DMS153 treated with DMSO at 0.1 percent for 48 hours (cell line): Measurements from ENCODE around the gene ZFC3H1.
"Not testable (repeated sequence)": the region's sequence is repeated elsewhere in the genome, so short reads cannot be mapped to it uniquely, and the experiment has no call there.

Experiments
- DNase-seq: peaks from one replicate; lab custom pipeline; 2025; ENCODE audit not compliant: unreplicated experiment; lab: John Stamatoyannopoulos, UW

The ZFC3H1 gene

GRCh38 chr12:71663561-71664410 lies at the start of gene ZFC3H1, which contains the start of gene THAP2:
Gene ZFC3H1, minus strand, starts transcription at chr12:71663848. Its CDS starts 238 bp downstream, at chr12:71663610.
Gene THAP2, plus strand, starts transcription at chr12:71664301. Its CDS starts 209 bp downstream, at chr12:71664510.
- DNase-seq = peak; percentile 98

GRCh38 chr12:71710276-71711125 lies 46.9 kb upstream of the ZFC3H1 start:
- no peak for DNase-seq

- DNase-seq = no peak
Measured at GRCh38 chr12:71708658-71709057, 45.0 kb upstream of the ZFC3H1 start.

- DNase-seq = no peak
Measured at GRCh38 chr12:71704920-71705319, 41.3 kb upstream of the ZFC3H1 start.

GRCh38 chr12:71703206-71703605 lies 39.6 kb upstream of the ZFC3H1 start:
- no peak for DNase-seq

- no peak for DNase-seq
Measured at GRCh38 chr12:71702590-71702989, 38.9 kb upstream of the ZFC3H1 start.

GRCh38 chr12:71702181-71702580 lies 38.5 kb upstream of the ZFC3H1 start:
- DNase-seq = not testable (repeated sequence)

GRCh38 chr12:71695782-71696181 lies 32.1 kb upstream of the ZFC3H1 start:
- DNase-seq = no peak

GRCh38 chr12:71694099-71694820 lies 30.6 kb upstream of the ZFC3H1 start:
- no peak for DNase-seq

GRCh38 chr12:71693651-71694050 lies 30.0 kb upstream of the ZFC3H1 start:
- not testable (repeated sequence) for DNase-seq

GRCh38 chr12:71693126-71693525 lies 29.5 kb upstream of the ZFC3H1 start:
- DNase-seq = no peak

GRCh38 chr12:71691504-71692129 lies 28.0 kb upstream of the ZFC3H1 start:
- DNase-seq = no peak

GRCh38 chr12:71688961-71689570 lies 25.4 kb upstream of the ZFC3H1 start:
- DNase-seq = no peak

GRCh38 chr12:71687172-71687571 lies 23.5 kb upstream of the ZFC3H1 start:
- not testable (repeated sequence) for DNase-seq

- DNase-seq = no peak
Measured at GRCh38 chr12:71686658-71687025, 23.0 kb upstream of the ZFC3H1 start.

- peak; percentile 79 for DNase-seq
Measured at GRCh38 chr12:71685914-71686657, 22.4 kb upstream of the ZFC3H1 start, which contains the start of gene TMEM19. Gene TMEM19, plus strand, starts transcription at chr12:71686082. Its CDS starts 599 bp downstream, at chr12:71686681.

- no peak for DNase-seq
Measured at GRCh38 chr12:71685312-71685906, 21.8 kb upstream of the ZFC3H1 start.

- DNase-seq = no peak
Measured at GRCh38 chr12:71684081-71684480, 20.4 kb upstream of the ZFC3H1 start.

- DNase-seq = no peak
Measured at GRCh38 chr12:71683633-71684032, 20.0 kb upstream of the ZFC3H1 start.
